GM12878 (cell line): ENCODE measurements around the gene KIF5A. TPM values are rescaled to one million over a fixed set of nuclear protein-coding genes. Genes with fewer than 3 reads are reported as not detected.

ENCODE experiments used
- ATAC-seq: fragments of 200-7000 bp; cut with Tn5 transposase; 3 replicates; pipeline ENCODE4 v1.9.1; 2020; ENCODE audit warnings: mild to moderate bottlenecking, moderate library complexity
- BruUV-seq: library from RNA; stranded (reverse); fragments of 400-500 nt; replicated peaks from 2 replicates; lab custom pipeline; 2021; lab: Mats Ljungman, UMichigan
- CTCF ChIA-PET: fragments of 300-600 bp; sonication (Branson Sonifier 250); formaldehyde crosslinking; extraction: SDS; loops from one replicate; lab custom pipeline; 2021; ENCODE audit warnings: inconsistent platforms; lab: Yijun Ruan, JAX
- POLR2A ChIA-PET: fragments of 350-600 bp; formaldehyde crosslinking; extraction: SDS; loops from one replicate; lab custom pipeline; 2021; ENCODE audit warnings: inconsistent platforms; lab: Charles Lee
- RAD21 ChIA-PET: fragments of 300-600 bp; sonication (Branson Sonifier 250); formaldehyde crosslinking; loops from one replicate; lab custom pipeline; 2023; ENCODE audit warnings: antibody characterized with exemption; ENCODE audit not compliant: unreplicated experiment; lab: Charles Lee
- SMC1A ChIA-PET: fragments of 300-600 bp; sonication (Branson Sonifier 250); formaldehyde crosslinking; loops from one replicate; lab custom pipeline; 2023; ENCODE audit not compliant: unreplicated experiment, uncharacterized antibody; lab: Charles Lee
- DNase-seq: peaks from one replicate; pipeline ENCODE4 v3.0.0-alpha.2; 2011; ENCODE audit warnings: low read depth, low spot score
- FAIRE-seq: peaks from 3 replicates; lab custom pipeline; 2011; peaks lifted over from hg19 to GRCh38; lab: Jason Lieb, UNC
- H2AFZ ChIP-seq: 2 replicates; pipeline ENCODE4 v1.6.0; 2011; ENCODE audit warnings: low read depth, low read length, control low read depth; ENCODE audit not compliant: control insufficient read depth
- H3K27ac ChIP-seq: 2 replicates; pipeline ENCODE4 v1.5.1; 2011; ENCODE audit warnings: control low read depth; ENCODE audit not compliant: control insufficient read depth, insufficient read depth
- H3K27me3 ChIP-seq, 2 experiments: replicated peaks in 1 of 2; 2 replicates each; pipeline versions ENCODE4 v1.6.0 to v1.6.1; 2011; ENCODE audit warnings: low read length in 1 of 2; ENCODE audit not compliant: control insufficient read depth in 2 of 2, insufficient read depth in 2 of 2
- H3K36me3 ChIP-seq, 2 experiments: 2 replicates each; pipeline ENCODE4 v1.5.1; 2011; ENCODE audit warnings: low read length in 1 of 2; ENCODE audit not compliant: control insufficient read depth in 2 of 2, insufficient read depth in 2 of 2
- H3K4me1 ChIP-seq: 2 replicates; pipeline ENCODE4 v1.6.1; 2011; ENCODE audit warnings: mild to moderate bottlenecking, low read length, moderate library complexity, mixed read lengths; ENCODE audit not compliant: control insufficient read depth, insufficient read depth
- H3K4me2 ChIP-seq: 2 replicates; pipeline ENCODE4 v1.6.0; 2011; ENCODE audit warnings: control low read depth; ENCODE audit not compliant: control insufficient read depth, insufficient read depth
- H3K4me3 ChIP-seq: fragments of 200-600 bp; sonication (generic); 2 replicates; pipeline ENCODE4 v1.5.1; 2016
- H3K79me2 ChIP-seq: 2 replicates; pipeline ENCODE4 v1.6.0; 2011; ENCODE audit warnings: low read length; ENCODE audit not compliant: control insufficient read depth, insufficient read depth
- H3K9ac ChIP-seq: 2 replicates; pipeline ENCODE4 v1.8.0; 2011; ENCODE audit warnings: low read length, control low read depth, mixed read lengths; ENCODE audit not compliant: control insufficient read depth, insufficient read depth
- H3K9me3 ChIP-seq: replicated peaks from 3 replicates; pipeline ENCODE4 v1.5.1; 2011; ENCODE audit warnings: mild to moderate bottlenecking, low read length; ENCODE audit not compliant: control insufficient read depth, insufficient read depth
- H4K20me1 ChIP-seq: 2 replicates; pipeline ENCODE4 v1.6.0; 2011; ENCODE audit not compliant: control insufficient read depth, insufficient read depth
- EP300 ChIP-seq, 2 experiments: fragments of 150-350 bp in 1 of 2; IDR thresholded peaks; 2 replicates each; pipeline ENCODE4 v1.6.1; 2011 to 2012; ENCODE audit warnings: low read depth in 2 of 2, low read length in 2 of 2, borderline replicate concordance in 1 of 2, improper control_type of control experiment in 1 of 2, inconsistent platforms in 1 of 2; ENCODE audit not compliant: control insufficient read depth in 1 of 2
- MYB ChIP-seq: fragments of 150-350 bp; IDR thresholded peaks from 2 replicates; pipeline ENCODE4 v1.6.1; 2014; ENCODE audit warnings: mild to moderate bottlenecking, low read depth, low read length, borderline replicate concordance
- RUNX3 ChIP-seq: IDR thresholded peaks from 2 replicates; pipeline ENCODE4 v1.6.1; 2012; ENCODE audit warnings: low read length, inconsistent platforms
- YBX1 ChIP-seq: fragments of 450-650 bp; IDR thresholded peaks from 2 replicates; pipeline ENCODE4 v1.6.1; 2016; ENCODE audit warnings: antibody characterized with exemption
- ZNF274 ChIP-seq: IDR thresholded peaks from one replicate; pipeline ENCODE4 v1.8.0; 2011; ENCODE audit not compliant: insufficient read length, insufficient read depth
- WGBS: methylation state at CpG from one replicate; pipeline ENCODE4 v1.1.6; 2016; ENCODE audit warnings: low lambda C conversion rate; ENCODE audit not compliant: insufficient replicate concordance, insufficient coverage; ENCODE audit errors: missing lambda C conversion rate; 5-methylcytosine and 5-hydroxymethylcytosine counted together
- in situ Hi-C: fragments of 300-500 bp; cut with MboI; formaldehyde crosslinking; loops from 9 replicates; pipeline ENCODE4 v1.14.3; 2018; ENCODE audit warnings: mixed read lengths
- intact Hi-C: fragments of 100-400 bp; cut with micrococcal nuclease; formaldehyde crosslinking; loops from one replicate; pipeline ENCODE4 v1.14.2; 2022; ENCODE audit not compliant: unreplicated experiment
- polyA plus RNA-seq, 11 experiments: library from polyadenylated mRNA; depleted of rRNA in 4 of 11; unstranded in 6 of 11; stranded (reverse) in 5 of 11; fragments of >200 nt; fragmentation: Nextera tagmentation in 4 of 11; fragmentation: Illumina TruSeq in 1 of 11; extraction: Ambion mirVana in 4 of 11; extraction: Trizol in 1 of 11; gene quantifications; 1 replicate in 1 of 11; 2 replicates in 10 of 11; pipeline versions ENCODE4 v1.2.1 to v1.2.3, GENCODE V29; 2011 to 2016; ENCODE audit warnings: inconsistent platforms in 2 of 11, missing spikeins in 2 of 11, low read depth in 1 of 11
- total RNA-seq, 4 experiments: library from RNA; depleted of rRNA in 3 of 4; stranded (reverse); fragments of >200 nt in 3 of 4; fragmentation: Illumina TruSeq in 1 of 4; extraction: Trizol in 1 of 4; gene quantifications; 2 replicates each; pipeline versions ENCODE4 v1.2.1 to v1.2.3, GENCODE V29; 2013 to 2021
- TF ChIP-seq, protein P1 (sequence below), 3 experiments: IDR thresholded peaks in 2 of 3; conservative IDR thresholded peaks in 1 of 3; 2 replicates each; pipeline ENCODE4 v1.5.1; 2011; ENCODE audit warnings: low read depth in 3 of 3, low read length in 3 of 3, mild to moderate bottlenecking in 3 of 3, control low read depth in 2 of 3, moderate library complexity in 2 of 3, inconsistent platforms in 1 of 3, mixed read lengths in 1 of 3; ENCODE audit not compliant: control insufficient read depth in 2 of 3, insufficient read depth in 1 of 3; ENCODE audit errors: extremely low read depth in 1 of 3

Gene KIF5A
- total and polyA plus RNA-seq, 10 of the 15 experiments (the other 5 are each of a cell fraction or from before 2014, with no cell fraction given) = 0.35 to 2.9 (median 0.97) TPM

DNA sequence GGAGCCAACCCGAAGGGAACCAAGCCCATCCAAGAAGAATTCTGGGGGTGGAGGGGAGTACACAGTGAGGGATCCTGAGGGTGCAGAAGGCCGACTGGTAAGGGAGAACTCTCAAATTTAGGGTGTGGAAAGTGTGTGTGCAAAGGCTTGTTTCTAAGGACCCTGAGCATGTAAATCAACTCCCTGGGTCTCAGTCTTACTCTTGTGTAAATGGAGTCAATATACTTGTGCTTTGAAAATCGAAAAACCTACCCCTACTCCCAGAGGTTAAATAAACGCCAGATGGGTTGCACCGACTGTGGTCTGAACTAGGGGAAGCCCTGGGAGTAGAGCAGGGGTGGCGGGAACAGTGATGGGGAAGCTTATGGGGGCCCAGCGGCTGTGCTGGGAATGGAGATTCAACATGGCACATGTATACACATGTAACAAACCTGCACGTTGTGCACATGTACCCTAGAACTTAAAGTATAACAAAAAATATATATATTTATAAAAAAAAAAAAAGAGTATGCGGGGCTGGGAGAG is 77.1 kb downstream of the KIF5A start (continued):
- TF ChIP-seq EP300 (IDR thresholded peaks at IDR 0.05; ENCODE audit: borderline replicate concordance in 1 of 2, control insufficient read depth in 1 of 2, low read depth in 2 of 2, low read length in 2 of 2) (no peak), YBX1 (no peak), ZNF274 (no peak)

DNA sequence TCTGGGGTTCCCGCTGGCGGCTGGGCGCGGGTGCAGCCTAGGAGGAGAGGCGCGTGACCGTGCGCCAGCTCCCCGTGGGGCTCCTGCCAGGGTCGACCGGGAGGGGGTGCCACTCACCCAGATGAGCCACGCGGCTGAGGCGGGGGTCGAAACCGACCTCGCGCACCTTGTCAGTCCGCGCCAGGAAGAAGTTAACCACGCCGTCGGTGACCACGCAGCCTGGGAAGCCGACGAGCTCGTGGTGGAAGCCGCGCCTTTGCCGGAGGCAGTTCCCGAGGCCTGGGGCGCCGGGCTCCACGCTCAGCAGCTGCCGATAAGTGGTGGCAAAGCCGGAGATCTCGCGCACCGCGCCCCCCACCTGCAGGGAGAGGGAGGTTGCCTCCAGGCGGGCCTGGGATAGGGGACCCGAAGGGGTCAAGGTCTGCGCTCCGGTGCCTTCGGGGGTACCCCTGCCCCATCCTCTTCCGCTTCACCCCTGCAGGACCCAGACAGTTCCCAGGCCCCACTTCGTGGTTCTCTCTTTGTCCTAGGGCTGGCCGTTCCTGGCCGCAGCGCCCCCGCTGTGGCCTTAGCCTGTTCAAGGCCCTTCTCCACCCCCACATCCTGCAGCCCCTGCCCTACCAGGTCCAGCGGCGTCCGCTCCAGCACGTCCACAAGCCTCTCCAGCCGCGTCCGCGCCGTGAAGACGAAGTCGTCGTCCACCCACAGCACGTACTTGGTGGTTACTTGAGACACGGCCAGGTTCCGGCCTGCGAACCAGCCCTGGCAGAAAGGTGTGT is 77.8 kb downstream of the KIF5A start:
- no peak for DNase-seq
- POLR2A ChIA-PET = no interaction called here
- intact Hi-C loops = no loop called here

More for the DNA sequence above, 77.8 kb downstream of the KIF5A start:
- CTCF ChIA-PET = interaction anchor here (0.7 to 4.2 kb wide), 4 partner anchors 11 to 117 kb away, joined by 3 to 17 read pairs (median 4); partner anchors contain the start of genes ARHGEF25 and TSPAN31
- FAIRE-seq (no peak), ATAC-seq (peak; percentile 38)
- no peaks in the 10 kb centered on the region for H3K4me1 ChIP-seq
- H3K36me3 ChIP-seq = no peaks in the 10 kb centered on the region
- H3K4me2 ChIP-seq = no peak overlapping the region
- RAD21 ChIA-PET = no interaction called here
- H3K4me3 ChIP-seq = no peak overlapping the region
- no peaks in the 10 kb centered on the region for H3K79me2 ChIP-seq
- no peaks in the 10 kb centered on the region for H3K9me3 ChIP-seq
- WGBS = 20% methylated on average over 66 of the region's 67 CpGs
- H2AFZ ChIP-seq = peak overlapping the region; percentile 23; the same call in 1 of the 2 replicates
- H4K20me1 ChIP-seq = no peaks in the 10 kb centered on the region
- BruUV-seq = no TSS peak
- H3K27ac ChIP-seq = no peak overlapping the region
- SMC1A ChIA-PET = interaction anchor here (1.2 to 1.5 kb wide), 2 partner anchors 13 to 14 kb away, joined by 3 to 4 read pairs; no protein-coding TSS in a partner anchor
- in situ Hi-C loops = no loop called here
- H3K9ac ChIP-seq = no peak overlapping the region
- H3K27me3 ChIP-seq = peaks cover 26% of the 10 kb centered on the region in 2 experiments
- TF ChIP-seq RUNX3 = no peak
- TF ChIP-seq, protein P1, sequence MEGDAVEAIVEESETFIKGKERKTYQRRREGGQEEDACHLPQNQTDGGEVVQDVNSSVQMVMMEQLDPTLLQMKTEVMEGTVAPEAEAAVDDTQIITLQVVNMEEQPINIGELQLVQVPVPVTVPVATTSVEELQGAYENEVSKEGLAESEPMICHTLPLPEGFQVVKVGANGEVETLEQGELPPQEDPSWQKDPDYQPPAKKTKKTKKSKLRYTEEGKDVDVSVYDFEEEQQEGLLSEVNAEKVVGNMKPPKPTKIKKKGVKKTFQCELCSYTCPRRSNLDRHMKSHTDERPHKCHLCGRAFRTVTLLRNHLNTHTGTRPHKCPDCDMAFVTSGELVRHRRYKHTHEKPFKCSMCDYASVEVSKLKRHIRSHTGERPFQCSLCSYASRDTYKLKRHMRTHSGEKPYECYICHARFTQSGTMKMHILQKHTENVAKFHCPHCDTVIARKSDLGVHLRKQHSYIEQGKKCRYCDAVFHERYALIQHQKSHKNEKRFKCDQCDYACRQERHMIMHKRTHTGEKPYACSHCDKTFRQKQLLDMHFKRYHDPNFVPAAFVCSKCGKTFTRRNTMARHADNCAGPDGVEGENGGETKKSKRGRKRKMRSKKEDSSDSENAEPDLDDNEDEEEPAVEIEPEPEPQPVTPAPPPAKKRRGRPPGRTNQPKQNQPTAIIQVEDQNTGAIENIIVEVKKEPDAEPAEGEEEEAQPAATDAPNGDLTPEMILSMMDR (IDR thresholded peaks at IDR 0.05 in 2 of 3, conservative IDR thresholded peaks at IDR 0.05 in 1 of 3; ENCODE audit: control insufficient read depth in 2 of 3, extremely low read depth in 1 of 3, insufficient read depth in 1 of 3, low read depth in 3 of 3, low read length in 3 of 3) = peak in 1 of 3 experiments; percentile 20; a peak in 2 of 6 replicates
- no peak for TF ChIP-seq MYB
